ENCODE data around the gene FOXP1.

GRCh38 chr3:71078723-71079525 is 504.6 kb downstream of the FOXP1 start:
- TF ChIP-seq EZH2phosphoT487 (IDR thresholded peaks at IDR 0.05; ENCODE audit: low read depth) (no peak), CTCF (IDR thresholded peaks at IDR 0.05; ENCODE audit: low read depth, low read length) (no peak)

All from OCI-LY3 (cell line).